Inferior parietal cortex (tissue), 1 donor: Measurements from ENCODE around the gene PPM1F.

Experiments
- DNase-seq: peaks from one replicate; pipeline ENCODE4 v3.0.0-alpha.2; 2016; ENCODE audit errors: extremely low spot score

PPM1F gene

GRCh38 chr22:21960200-21961126 is 7.8 kb upstream of the PPM1F start:
- no peak for DNase-seq

- no peak for DNase-seq
Observed at GRCh38 chr22:21959274-21960074, 6.8 kb upstream of the PPM1F start.

GRCh38 chr22:21958360-21959273 is 6.0 kb upstream of the PPM1F start:
- no peak for DNase-seq

DNA sequence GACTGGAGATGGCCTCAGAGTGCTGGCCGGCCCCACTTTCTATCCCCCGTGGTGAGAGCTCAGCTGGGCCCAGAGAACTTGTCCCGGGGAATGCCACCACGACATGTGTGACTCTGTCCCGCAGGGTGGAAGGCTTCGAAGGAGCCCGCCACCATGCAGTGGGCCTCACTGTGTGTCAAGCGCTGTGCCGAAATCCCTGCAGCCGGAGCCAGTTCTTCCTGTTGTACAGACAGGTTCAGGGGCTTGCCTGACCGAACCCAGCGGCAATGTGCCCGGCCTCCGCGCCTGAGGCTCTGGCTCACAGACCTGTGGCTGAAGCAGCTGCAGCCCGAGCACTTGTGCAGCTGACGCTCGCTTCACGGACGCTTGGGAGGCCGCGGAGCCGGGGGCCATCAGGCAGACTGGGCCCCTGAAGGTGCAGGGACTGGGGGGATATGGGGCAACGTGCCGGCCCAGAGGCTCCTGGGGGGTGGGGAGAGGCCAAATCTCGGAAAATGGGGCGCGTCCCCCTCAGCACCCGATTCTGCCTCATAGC is 650 bp downstream of the PPM1F start:
- DNase-seq, result peak; percentile 17

- DNase-seq, result no peak
Observed at GRCh38 chr22:21951062-21951461, 1.6 kb downstream of the PPM1F start.

DNA sequence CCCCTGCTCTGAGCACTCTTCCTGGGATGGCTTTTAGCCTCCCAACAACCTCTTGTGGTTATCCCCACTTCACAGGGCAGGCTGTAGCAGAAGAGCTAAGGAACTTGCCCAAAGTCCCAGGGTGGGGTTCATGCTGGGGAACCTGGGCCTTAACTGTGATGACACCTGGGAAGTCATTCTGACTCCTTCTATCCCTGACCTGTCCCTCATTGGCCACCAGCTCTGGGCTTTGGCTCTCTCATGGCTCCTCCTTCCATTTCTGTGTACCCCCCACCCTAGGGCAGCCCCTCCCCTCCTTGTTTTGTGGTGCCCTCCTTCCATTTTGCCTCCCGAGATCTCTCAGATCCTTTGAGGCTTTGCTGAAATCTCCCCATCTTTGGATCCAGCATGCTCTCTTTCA is 2.7 kb downstream of the PPM1F start:
- DNase-seq, result no peak

GRCh38 chr22:21949569-21949918 is 3.1 kb downstream of the PPM1F start:
- no peak for DNase-seq

DNA sequence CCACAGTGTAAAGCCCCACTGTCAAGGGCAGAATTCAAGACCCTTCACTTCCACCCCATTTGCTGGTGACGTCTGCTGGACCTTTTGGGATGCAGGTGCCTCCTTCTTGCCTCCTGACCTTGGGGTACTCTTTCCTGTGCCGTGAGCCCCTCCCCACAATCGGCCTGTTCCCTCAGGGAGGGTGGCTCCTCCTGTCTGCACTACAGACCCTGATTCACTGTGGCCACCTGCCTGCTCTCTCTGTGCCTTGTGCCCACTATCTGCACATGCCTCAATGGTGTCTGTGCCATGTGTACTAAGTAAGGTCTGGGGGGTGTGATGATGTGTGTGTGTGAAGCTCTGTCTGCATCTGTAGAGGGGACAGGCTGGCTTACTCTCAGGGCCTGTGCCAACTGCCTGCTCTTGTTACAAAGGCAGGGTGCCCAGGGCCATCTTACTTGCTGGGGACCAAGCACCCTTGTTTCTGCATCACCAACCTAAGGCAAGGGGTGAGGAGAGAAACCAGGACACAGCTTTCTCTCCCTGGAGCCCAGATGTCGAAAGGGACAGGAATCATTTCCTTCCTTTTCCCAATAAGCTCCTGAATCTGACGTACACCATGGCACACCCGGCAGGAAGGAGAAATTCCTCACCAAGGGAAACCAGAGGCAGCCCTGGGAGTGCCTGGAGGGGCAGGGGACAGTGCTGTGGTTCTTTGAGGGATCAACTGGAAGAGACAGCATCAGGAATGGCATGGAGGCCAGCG is 3.7 kb downstream of the PPM1F start:
- DNase-seq, result no peak

GRCh38 chr22:21948390-21948789 is 4.3 kb downstream of the PPM1F start:
- no peak for DNase-seq

DNA sequence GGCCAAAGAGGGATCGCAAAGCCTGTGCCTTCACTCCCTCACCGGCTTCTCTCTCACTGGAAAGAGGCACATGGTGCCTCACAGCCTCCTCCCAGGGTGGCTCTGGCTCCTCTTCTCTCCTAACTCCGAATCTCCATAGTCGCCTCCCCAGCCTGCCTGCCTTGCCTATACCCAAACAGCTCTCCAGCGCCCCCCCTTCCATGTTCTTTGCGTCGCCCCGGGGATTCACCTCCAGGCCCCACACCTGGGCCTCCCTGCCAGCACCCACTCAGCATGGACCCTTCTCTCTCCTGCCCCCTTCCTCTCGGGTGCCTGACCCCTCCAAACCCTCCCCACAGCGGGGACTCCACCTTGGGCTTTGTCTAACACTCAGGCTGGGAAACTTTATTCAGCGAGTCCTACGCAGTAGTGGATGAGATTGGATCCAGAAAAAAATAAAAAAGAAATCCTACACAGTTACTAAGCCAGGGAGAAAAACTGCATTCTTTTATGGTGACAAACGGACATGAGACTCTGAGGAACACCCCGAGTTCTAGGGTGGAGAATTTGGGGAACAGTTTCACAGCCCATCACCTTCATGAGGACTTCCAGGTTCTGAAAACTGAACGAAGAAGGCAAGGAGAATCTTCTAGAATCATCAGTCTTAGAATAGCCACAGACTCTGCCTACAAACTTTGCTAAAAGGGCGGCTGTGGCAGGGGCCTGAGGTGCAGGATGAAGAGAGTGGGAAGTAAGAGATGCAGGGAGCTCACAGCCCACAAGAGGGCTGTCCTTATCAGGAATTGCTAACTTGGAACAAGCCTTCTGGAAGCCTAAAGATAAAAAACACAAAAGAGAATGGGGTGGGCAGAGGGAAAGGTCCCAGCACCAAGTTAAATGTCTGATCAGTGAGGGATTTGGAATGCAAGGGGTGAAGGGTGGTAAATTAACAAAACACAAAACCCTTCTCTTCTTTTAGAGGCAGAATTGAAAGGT is 5.3 kb downstream of the PPM1F start:
- DNase-seq, result peak; percentile 74

GRCh38 chr22:21946262-21946925 is 6.3 kb downstream of the PPM1F start:
- no peak for DNase-seq

- DNase-seq, result no peak
Observed at GRCh38 chr22:21945453-21946261, 7.0 kb downstream of the PPM1F start.

- DNase-seq, result no peak
Observed at GRCh38 chr22:21944871-21945270, 7.8 kb downstream of the PPM1F start.

GRCh38 chr22:21943571-21944448 is 8.8 kb downstream of the PPM1F start:
- DNase-seq, result no peak

DNA sequence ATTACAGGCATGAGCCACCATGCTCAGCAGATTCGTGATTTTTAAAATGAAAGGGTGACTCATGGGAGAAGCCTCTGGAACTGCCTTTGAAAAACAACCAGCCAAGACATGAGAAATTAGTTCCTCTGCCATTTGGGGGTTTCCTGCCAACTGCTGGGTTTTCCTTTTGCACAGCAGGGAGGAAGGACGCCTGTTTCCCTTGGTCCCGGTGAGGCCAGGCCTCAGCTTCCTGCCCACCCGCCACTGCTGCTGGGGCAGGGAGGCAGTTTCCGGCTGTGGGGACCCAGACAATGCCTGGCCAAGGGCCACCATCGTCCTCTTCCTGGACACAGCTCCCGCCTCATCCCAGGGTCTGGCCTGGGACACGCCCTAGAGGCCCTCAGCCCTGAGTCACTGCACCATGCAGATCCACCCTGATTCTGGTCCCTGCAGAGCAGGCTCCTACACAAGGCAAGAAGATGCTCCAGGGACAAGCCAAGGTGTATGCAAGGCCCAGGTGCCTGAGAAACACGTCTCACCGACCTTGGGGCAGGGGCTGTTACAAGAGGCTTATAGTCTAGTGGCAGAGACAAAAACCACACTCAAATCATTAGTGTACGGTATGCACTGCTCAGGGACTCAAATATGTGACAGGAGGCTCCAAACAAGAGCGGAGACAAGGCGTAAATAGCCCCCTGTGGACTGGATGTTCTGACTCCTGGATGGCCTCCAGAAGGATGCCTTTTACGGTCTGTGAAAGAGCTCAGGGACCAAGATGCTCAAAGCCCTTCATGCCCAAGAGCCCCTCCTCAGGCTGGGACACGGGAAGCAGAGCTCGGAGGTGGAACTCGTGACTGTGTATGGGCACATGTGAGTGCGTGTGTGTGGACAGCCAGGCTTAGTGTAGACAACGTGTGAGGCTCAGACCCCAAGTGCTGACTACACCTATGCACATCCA is 10.0 kb downstream of the PPM1F start:
- DNase-seq, result no peak

- no peak for DNase-seq
Observed at GRCh38 chr22:21941921-21942320, 10.7 kb downstream of the PPM1F start.
